ENCODE results near the gene DIDO1. TPM values are rescaled to one million over a fixed set of nuclear protein-coding genes. Genes with fewer than 3 reads are reported as not detected.
A peak's percentile ranks its signal among the peaks of the same experiment; 100 is the strongest.
"Not testable (repeated sequence)": the region's sequence is repeated elsewhere in the genome, so short reads cannot be mapped to it uniquely, and the experiment has no call there.

DIDO1 gene
- total and polyA plus RNA-seq, 8 donors, result 38.1 to 65.9 (median 58.5) TPM

DNA sequence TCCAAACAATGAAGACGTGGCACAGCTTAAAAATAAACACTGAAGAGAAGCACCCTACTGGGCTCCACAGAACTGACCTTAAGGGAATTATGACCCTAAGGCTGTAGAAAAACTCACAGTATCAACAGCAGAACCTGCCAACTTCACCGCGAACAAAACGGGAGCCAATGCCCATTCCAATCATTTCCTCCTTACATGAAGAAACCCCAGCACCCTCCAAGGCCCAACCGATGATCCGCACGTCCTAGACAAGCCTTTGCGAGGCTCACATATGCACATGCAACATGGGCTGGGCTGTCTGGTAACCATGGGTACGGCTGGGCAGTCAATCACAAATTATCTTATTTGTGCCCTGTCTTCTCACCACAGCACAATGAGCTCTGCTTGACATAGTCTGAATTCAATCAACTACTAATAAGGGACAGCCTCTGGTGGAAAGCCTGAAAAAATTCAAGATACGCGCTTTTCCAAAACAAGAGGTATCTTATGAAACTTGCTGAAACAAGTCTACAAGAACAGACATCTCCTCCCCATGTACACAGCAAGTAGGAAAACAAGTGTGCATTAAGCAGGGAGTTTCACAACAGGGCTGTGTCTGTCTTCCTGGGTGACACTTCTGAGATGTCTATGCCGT lies 1.7 kb downstream of the DIDO1 start:
- TF ChIP-seq, protein P1, sequence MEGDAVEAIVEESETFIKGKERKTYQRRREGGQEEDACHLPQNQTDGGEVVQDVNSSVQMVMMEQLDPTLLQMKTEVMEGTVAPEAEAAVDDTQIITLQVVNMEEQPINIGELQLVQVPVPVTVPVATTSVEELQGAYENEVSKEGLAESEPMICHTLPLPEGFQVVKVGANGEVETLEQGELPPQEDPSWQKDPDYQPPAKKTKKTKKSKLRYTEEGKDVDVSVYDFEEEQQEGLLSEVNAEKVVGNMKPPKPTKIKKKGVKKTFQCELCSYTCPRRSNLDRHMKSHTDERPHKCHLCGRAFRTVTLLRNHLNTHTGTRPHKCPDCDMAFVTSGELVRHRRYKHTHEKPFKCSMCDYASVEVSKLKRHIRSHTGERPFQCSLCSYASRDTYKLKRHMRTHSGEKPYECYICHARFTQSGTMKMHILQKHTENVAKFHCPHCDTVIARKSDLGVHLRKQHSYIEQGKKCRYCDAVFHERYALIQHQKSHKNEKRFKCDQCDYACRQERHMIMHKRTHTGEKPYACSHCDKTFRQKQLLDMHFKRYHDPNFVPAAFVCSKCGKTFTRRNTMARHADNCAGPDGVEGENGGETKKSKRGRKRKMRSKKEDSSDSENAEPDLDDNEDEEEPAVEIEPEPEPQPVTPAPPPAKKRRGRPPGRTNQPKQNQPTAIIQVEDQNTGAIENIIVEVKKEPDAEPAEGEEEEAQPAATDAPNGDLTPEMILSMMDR (IDR thresholded peaks at IDR 0.05), result no peak
- Histone ChIP-seq H3K27ac (peak overlapping the region; percentile 94 to 96), H3K36me3 (no peaks in the 10 kb centered on the region), H3K27me3 (no peaks in the 10 kb centered on the region), H3K4me3 (peak overlapping the region; percentile 67 to 78), H3K4me1 (peaks cover 50 to 86% of the 10 kb centered on the region in 2 donors), H3K9me3 (no peaks in the 10 kb centered on the region)
- intact Hi-C loops (cut with DNase I), result no loop called here
- ATAC-seq (no peak), DNase-seq (no peak)

GRCh38 chr20:62923669-62924441 lies 2.5 kb downstream of the DIDO1 start:
- ATAC-seq (no peak), DNase-seq (no peak)
- Histone ChIP-seq H3K9me3 (no peaks in the 10 kb centered on the region), H3K27me3 (no peaks in the 10 kb centered on the region), H3K36me3 (no peaks in the 10 kb centered on the region), H3K4me3 (peak overlapping the region in 1 of 2 donors; percentile 67), H3K4me1 (peaks cover 57 to 90% of the 10 kb centered on the region in 2 donors), H3K27ac (peak overlapping the region; percentile 94 to 96)
- intact Hi-C loops (cut with DNase I), result no loop called here
- TF ChIP-seq, protein P1 (IDR thresholded peaks at IDR 0.05), result no peak

DNA sequence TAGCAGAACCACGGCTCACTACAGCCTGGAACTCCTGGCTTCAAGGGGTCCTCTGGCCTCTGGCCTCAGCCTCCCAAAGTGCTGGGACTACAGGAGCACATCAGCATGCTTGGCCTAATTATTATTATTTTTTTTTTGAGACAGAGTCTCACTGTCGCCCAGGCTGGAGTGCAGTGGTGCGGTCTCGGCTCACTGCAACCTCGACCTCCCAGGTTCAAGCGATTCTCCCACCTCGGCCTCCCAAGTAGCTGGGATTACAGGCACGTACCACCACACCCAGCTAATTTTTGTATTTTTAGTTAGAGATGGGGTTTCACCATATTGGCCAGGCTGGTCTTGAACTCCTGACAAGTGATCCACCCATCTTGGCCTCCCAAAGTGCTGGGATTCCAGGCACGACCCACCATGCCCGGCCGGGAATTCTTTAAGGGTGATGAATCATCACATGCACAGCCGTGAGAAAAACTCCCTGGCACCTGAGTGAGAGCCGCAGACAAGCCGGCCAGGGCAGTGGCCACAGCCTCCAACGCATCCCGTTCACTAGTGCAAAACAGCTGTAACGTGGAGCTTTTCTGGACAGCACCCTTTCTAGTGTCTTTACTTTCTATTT lies 3.1 kb downstream of the DIDO1 start:
- Histone ChIP-seq H3K27ac (peak overlapping the region; percentile 46 to 96), H3K4me1 (peaks cover 52 to 90% of the 10 kb centered on the region in 2 donors)
- peak; percentile 7 for ATAC-seq
- DNase-seq; H3K36me3 ChIP-seq; H3K4me3 ChIP-seq; H3K9me3 ChIP-seq; intact Hi-C loops (cut with DNase I); H3K27me3 ChIP-seq: not testable (repeated sequence)

DNA sequence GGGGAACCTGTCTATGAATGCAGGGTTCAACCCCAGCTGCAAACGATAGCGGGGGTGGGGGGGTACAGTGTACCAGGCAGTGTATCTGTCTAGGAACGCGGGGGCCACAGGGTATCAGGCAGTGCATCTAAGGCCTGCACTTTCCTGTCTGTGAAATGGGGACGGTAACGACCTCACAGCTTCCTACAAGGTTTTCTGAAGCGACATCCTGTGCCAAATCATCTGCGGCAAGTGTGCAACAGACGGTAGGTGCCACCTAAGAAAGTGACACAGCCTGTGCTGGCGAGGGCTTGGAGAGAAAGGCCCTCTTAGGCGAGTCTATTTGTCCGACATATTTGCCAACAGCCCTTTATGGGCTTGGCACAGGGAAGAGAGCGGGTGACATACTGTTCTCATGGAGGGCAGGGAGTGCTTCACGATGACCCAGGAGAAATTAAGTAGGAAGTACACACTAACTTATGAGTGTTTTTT lies 3.8 kb downstream of the DIDO1 start:
- Histone ChIP-seq H3K27me3 (no peaks in the 10 kb centered on the region), H3K4me1 (peaks cover 45 to 90% of the 10 kb centered on the region in 2 donors), H3K4me3 (no peak overlapping the region), H3K27ac (peak overlapping the region; percentile 46 to 96), H3K36me3 (no peaks in the 10 kb centered on the region), H3K9me3 (no peaks in the 10 kb centered on the region)
- intact Hi-C loops (cut with DNase I), result no loop called here
- ATAC-seq (no peak), DNase-seq (no peak)
- TF ChIP-seq, protein P1 (IDR thresholded peaks at IDR 0.05), result no peak

- ATAC-seq, result peak; percentile 62
- Histone ChIP-seq H3K27ac (no peak overlapping the region), H3K9me3 (no peaks in the 10 kb centered on the region), H3K36me3 (no peaks in the 10 kb centered on the region), H3K4me3 (no peak overlapping the region), H3K27me3 (no peaks in the 10 kb centered on the region), H3K4me1 (peaks cover 41 to 93% of the 10 kb centered on the region in 2 donors)
- DNase-seq, result peak in 2 of 4 donors; percentile 48 to 57
- intact Hi-C loops (cut with DNase I), result no loop called here
- TF ChIP-seq, protein P1 (IDR thresholded peaks at IDR 0.05), result peak; percentile 29 to 58
Measured at GRCh38 chr20:62921119-62921687, 5.1 kb downstream of the DIDO1 start.
